Measurements from ENCODE around the gene PRKCB.

The PRKCB gene

GRCh38 chr16:23974223-23974622 is 138.4 kb downstream of the PRKCB start:
- DNase-seq = no peak

- no peak for DNase-seq
Measured at GRCh38 chr16:23975293-23975692, 139.5 kb downstream of the PRKCB start.

- no peak for DNase-seq
Measured at GRCh38 chr16:23976091-23976490, 140.3 kb downstream of the PRKCB start.

DNA sequence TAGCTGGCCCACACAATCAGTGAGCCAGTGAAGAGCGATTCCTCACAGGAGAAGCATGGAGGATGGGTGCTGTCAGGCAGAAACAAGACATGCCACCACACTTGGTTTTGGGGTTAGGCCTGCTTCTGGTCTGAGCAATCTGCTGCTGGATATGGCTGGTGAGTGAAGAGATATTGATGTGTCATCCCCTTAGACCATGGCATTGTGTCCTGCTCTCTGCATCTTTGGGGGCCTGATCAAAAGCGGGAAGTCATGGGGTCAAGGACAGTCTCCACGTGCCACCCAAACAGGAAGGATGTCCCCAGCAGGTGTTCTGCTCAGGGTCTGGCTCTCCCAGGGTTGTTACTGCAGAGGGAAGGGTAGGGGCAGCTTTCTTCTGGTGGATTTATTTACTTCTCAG is 140.7 kb downstream of the PRKCB start:
- DNase-seq = no peak

- DNase-seq = no peak
Measured at GRCh38 chr16:23979441-23979840, 143.7 kb downstream of the PRKCB start.

GRCh38 chr16:23979982-23980381 is 144.2 kb downstream of the PRKCB start:
- no peak for DNase-seq

- no peak for DNase-seq
Measured at GRCh38 chr16:23981429-23982399, 145.9 kb downstream of the PRKCB start.

DNA sequence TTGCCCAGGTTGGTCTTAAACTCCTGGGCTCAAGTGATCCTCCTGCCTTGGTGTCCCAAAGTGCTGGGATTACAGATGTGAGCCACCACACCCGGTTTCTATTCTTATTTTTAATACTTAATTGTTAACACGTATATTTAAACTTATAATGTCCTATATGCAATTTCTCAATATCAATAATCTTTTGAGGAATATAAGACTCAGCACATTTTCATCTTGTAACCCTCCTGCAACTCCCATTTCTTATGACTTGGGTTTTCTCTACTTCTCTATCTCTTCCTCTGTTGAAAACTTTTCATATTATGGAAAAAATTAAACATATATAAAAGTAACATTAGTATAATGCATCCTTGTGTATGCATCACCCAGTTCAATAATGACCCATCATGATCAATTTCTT is 150.7 kb downstream of the PRKCB start:
- no peak for DNase-seq

DNA sequence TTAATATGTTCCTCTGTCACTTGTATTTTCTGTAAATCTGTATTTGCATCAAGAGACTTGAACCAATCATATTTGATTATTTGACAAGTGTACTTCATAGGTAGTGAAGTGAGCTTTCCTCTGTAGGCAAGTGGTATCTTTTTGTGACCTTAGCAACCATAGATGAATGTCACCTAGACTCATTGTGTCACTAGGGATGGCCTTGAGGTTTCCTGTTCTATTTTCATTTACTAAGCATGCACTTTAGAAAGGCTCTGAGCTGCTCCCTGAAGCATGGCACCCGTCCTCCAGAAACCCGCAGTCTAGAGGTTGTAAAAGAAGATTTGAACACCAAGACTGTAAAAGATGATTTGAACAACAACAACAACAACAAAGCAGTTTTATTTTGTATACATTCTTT is 151.7 kb downstream of the PRKCB start:
- DNase-seq = no peak

- no peak for DNase-seq
Measured at GRCh38 chr16:23990507-23990906, 154.7 kb downstream of the PRKCB start.

GRCh38 chr16:23991066-23991465 is 155.3 kb downstream of the PRKCB start:
- DNase-seq = no peak

DNA sequence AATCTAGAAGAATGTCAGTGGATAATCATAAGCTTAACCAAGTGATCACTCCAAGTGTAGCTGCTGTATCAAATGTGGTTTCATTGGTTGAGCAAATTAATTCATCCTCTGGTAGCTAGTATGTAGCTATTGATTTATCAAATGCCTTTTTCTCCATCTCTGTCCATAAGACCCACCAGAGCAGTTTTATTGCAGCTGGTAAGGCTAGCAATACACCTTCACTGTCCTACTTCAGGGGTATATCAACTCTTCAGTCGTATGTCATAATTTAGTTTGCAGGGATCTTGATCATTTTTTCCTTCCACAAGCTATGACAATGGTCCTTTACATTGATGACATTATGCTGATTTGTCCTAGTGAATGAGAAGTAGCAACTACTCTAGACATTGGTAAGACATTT is 158.8 kb downstream of the PRKCB start:
- DNase-seq = no peak

- no peak for DNase-seq
Measured at GRCh38 chr16:23996258-23996955, 160.6 kb downstream of the PRKCB start.

GRCh38 chr16:23998771-23999170 is 163.0 kb downstream of the PRKCB start:
- DNase-seq = no peak

DNA sequence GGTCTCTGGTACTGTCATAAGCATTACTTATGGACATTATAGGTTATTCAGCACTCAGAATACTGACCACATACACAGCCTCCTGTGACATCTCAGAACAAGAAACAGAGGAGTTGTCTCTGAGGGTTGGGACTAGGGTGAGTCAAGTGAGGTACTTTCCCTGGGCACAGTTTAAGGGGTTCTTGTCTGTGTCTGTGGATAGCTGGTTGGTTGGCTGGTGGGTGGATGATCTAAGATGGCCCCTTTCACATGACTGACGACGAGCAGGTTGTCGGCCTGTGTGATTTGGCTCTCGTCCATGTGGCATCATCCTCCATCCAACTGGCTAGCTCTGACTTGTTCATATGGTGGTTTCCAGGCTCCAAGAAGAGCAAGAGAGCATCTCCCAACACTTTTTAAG is 163.9 kb downstream of the PRKCB start:
- no peak for DNase-seq

GRCh38 chr16:24001710-24002109 is 165.9 kb downstream of the PRKCB start:
- DNase-seq = no peak

GRCh38 chr16:24002619-24003018 is 166.8 kb downstream of the PRKCB start:
- no peak for DNase-seq

- DNase-seq = no peak
Measured at GRCh38 chr16:24005577-24005976, 169.8 kb downstream of the PRKCB start.

DNA sequence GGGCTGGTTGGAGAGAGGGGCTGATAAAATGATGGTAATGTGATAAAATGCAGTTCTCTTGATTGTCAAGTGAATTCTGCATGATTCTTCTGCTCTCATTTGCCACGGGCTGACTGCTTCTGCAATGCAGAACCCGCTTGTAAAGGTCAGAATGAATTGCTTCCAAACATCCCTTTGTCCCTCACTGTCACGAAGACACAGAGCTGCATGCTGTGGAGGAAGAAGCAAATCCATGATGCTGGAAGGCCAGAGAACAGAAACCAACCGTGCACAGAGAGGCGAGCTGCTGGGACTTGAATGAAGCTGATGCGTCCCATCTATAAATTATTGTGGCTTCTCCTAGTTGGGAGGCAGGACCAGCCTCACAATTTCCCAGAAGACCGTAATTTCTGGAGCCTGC is 171.6 kb downstream of the PRKCB start:
- DNase-seq = no peak

DNA sequence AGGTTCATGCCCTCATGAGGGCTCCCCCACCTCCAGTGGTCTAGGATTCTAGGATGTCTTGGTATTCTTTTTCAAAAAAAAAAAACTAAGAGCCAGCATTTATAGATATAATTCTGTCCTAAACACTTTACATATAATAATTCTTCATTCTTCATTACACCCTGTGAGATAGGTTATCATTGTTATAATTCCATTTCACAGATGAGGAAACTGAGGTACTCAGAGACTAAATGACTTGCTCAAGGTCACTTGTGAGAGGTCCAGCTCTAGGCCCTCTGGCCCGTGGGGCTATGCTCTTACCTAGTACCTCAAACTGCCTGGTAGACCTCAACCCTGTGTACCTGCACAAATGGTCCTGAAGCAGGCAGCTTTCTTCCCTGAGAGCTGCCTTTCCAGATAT is 172.2 kb downstream of the PRKCB start:
- no peak for DNase-seq

- no peak for DNase-seq
Measured at GRCh38 chr16:24009098-24009497, 173.3 kb downstream of the PRKCB start.

DNA sequence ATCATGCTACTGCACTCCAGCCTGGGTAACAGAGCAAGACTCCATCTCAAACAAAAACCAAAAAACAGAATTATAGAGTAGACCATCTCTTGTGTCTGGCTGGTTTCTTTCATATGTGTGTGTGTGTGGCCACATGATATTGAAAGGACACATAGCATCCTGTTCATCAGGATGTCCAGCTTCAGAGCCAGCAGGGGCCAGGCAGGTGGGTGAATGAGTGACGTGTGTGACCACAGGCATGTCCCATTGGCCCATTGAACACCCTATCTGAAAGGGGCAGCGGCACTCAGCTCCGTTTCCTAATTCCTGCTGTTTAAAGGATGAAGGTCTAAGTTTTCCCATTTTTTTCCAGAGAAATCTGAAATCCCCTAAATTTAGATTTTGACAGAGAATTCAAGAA is 174.2 kb downstream of the PRKCB start:
- no peak for DNase-seq

- DNase-seq = peak; percentile 92
Measured at GRCh38 chr16:24010440-24011089, 174.8 kb downstream of the PRKCB start.

- no peak for DNase-seq
Measured at GRCh38 chr16:24011237-24011636, 175.5 kb downstream of the PRKCB start.
